Epidermal melanocyte (primary cell): ENCODE measurements around the gene TIMM22.
"Not testable (repeated sequence)": the region's sequence is repeated elsewhere in the genome, so short reads cannot be mapped to it uniquely, and the experiment has no call there.

ENCODE experiments used
- DNase-seq: peaks from one replicate; pipeline ENCODE4 v3.0.0; 2011; ENCODE audit warnings: low spot score; ENCODE audit not compliant: insufficient read length

TIMM22 gene

DNA sequence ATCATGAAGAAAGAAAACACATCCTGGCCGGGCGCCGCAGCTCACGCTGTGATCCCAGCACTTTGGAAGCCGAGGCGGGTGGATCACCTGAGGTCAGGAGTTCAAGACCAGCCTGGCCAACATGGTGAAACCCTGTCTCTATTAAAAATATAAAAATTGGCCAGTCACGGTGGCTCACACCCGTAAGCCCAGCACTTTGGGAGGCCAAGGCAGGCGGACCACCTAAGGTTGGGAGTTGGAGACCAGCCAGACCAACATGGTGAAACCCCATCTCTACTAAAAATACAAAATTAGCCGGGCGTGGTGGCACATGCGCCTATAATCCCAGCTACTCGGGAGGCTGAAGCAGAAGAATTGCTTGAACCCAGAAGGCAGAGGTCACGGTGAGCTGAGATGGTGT, 25.1 kb upstream of the TIMM22 start:
- DNase-seq = not testable (repeated sequence)

DNA sequence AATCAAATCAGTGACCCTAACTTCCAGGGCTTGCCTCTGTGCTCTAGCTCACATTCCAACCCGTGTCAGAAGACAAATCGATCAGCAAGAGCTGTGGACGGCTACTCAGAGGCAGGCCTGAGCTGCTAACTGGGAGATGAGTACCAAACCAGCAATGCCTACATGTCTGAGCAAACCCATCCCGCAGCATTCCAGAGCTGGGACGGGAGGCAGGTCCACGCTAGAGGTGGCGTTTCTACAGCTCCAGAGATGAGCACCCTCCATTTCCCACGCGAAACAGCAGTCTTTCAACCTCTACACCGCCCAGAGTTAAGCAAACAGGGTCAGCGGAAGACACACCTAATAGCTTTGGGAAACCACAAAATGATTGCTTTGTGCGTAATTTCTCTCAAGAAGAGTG, 23.9 kb upstream of the TIMM22 start:
- no peak for DNase-seq

DNA sequence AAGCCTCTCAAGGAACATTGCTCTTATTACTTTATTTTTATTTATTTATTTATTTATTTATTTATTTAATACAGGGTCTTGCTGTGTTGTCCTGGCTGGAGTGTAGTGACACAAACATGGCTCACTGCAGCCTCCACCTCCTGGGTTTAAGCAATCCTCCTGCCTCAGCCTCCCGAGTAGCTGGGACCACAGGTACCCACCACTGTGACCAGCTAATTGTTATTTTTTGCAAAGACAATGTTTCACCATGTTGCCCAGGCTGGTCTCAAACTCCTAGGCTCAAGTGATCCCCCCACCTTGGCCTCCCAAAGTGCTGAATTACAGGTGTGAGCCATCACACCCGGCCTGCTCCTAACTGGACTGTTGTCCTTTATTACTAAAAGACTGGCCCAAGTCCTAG, 22.2 kb upstream of the TIMM22 start:
- not testable (repeated sequence) for DNase-seq

DNA sequence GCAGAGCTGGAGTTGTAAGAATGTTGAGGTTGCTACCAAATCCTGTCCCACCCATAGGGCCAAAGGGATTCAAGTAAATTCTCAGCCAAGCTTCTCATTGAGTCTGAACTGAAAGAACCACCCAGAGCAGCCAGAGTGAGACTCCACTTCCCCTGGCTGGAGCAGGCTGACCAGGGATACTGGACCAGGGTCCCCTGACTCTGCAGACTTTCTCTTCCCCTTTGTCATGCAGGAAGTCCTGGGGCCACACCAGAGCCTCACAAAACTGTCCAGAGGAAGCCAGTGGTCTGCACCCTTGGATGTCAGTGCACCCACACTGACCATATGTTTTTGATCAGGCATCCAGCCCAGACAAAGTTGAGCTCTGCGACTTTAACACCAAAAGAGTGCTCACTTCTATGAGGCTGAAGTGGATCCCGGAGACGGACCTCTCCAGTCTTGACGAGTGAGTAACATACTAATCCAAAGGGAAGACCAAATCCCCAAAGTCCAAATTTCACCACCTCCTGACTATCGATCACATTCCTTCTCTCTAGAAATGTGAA, 21.5 kb upstream of the TIMM22 start:
- no peak for DNase-seq

DNA sequence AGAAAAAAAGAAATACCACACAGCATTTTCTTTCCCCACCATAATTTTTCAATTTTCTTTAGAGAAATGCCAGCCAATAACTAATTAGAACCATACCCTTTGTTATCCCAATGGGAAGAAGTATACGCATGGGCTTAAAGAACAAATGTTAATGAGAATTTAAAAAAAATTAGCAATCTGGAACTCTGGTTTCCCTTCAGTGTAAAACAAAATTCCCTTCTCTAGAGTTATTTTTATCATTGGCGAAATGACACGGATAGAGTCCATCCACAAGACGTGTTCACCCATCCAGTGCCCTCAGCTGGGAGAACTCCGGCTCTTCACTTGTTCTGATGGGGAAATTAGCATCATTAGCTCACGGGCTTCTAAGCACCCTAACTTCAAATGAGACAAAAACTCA, 20.6 kb upstream of the TIMM22 start:
- DNase-seq = no peak

DNA sequence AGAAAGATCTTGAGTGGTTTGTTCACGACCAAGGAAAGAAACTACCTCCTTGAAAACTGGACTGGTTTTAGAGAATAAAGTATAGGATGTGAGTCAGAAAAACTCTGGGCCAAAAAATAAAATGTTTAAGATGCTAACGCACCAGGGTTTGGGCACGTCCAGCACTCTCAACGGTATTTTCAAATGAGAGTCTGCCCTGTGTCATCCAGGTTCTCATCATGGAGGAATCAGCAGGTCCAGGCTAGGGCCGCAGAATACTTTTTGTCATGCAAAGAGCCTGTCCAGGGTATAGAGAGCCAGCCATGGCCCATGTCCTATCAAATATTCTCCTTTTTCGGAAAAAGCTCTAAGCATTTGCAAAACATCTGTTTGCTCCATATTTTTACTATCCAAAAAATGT, 19.8 kb upstream of the TIMM22 start:
- DNase-seq = no peak

DNA sequence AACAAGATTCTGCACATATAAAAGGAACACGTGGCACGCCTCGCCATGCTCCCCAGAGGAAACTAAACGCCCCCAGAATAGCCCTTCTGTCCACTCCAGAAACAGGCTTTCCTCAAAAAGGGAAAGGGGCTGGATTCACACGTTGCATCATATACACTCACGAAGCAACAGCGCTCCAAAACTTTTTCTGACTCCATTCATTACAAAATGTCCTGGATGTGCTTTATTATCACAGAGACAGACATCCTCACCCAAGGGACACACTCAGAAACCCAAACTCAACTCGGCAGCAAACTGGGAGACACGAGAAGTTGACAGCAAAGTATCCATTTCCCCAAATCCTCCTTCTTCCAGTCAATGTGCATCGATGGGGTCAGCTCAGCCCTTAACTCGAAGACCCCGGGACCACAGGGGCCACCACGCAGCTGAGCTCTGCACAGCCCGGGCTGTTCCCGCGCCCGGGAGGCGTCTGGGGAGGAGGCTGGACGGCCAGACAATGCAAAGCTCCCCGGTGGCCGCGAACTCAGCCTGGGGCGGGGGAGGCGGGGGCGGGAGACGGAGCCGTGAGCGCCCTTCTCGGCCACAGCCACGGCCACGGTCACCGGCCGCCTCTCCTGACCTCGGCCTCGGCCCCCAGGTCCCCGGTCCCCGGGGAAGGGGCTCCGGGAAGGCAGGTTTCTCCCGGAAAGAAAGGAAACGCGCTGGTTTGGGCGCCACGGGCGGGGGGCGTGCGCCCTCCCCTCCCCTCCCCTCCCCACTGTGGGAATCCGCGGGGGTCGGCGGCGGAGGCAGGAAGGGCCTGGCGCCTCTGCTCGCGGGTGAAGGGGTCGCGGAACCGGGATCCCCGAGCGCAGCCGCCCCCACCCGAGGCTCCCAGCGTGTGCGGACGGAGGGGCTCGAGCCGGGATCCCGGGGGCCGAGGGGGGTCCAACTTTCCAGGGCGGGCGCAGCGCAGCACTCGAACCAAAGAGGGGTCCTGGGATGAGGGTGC, 18.5 kb upstream of the TIMM22 start:
- no peak for DNase-seq

DNA sequence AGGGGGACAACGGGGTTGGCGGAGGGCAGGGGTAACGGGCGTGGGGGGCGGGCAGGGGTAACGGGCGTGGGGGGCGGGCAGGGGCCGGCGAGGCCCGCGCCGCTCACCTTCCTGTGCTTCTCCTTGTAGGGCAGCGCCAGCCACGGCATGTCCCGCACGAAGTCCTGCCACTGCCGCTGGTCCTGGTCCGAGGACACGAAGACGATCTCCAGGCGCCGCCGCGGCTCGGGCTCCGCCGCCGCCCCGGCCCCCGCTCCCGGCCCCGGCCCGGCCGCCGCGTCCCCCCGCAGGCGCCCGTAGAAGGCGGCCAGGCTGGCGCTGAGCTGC, 17.8 kb upstream of the TIMM22 start:
- no peak for DNase-seq

DNA sequence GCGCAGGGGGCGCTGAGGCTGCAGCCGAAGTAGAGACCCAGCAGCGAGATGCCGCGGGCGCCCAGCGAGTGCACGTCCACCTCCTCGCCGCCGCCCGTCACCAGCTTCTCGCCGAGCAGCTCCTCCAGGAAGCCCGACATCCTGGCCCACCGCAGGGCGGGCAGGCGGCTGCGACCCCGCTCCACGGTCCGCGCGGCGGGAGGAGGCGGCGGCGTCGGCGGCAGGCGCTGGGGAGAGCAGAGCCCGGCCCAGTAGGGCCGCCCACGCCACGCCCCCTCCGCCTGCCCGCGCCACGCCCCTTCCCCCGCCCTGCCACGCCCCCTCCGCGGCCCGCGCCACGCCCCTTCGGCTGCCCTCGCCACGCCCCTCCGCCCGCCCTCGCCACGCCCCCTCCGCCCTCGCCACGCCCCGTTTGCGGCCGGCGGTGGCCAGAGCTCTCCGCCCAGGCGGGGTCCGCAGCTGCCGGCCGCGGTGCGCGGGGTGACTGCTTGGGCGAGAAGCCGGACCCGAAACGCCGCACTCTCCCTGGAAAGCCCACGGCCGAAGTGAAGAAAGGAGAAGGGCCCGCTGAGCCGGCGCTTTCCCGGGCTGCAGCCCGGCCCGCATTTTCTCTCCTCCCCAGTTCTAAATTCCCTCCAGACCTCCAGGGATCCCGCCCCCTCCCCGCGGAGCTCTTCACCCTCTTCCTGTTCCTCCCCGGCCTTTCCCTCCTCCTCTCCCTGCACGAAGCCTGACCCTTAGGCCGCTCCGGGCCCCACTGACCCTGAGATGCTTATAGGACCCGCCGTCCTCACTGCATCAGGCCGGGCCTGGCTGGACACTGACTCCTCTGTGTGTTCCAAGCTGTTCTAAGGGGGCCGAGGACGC, 17.2 kb upstream of the TIMM22 start, which contains the start of gene NXN:
Gene NXN, minus strand, starts transcription at position 238 of the 867 bp plus-strand sequence.
- DNase-seq = peak; percentile 59

DNA sequence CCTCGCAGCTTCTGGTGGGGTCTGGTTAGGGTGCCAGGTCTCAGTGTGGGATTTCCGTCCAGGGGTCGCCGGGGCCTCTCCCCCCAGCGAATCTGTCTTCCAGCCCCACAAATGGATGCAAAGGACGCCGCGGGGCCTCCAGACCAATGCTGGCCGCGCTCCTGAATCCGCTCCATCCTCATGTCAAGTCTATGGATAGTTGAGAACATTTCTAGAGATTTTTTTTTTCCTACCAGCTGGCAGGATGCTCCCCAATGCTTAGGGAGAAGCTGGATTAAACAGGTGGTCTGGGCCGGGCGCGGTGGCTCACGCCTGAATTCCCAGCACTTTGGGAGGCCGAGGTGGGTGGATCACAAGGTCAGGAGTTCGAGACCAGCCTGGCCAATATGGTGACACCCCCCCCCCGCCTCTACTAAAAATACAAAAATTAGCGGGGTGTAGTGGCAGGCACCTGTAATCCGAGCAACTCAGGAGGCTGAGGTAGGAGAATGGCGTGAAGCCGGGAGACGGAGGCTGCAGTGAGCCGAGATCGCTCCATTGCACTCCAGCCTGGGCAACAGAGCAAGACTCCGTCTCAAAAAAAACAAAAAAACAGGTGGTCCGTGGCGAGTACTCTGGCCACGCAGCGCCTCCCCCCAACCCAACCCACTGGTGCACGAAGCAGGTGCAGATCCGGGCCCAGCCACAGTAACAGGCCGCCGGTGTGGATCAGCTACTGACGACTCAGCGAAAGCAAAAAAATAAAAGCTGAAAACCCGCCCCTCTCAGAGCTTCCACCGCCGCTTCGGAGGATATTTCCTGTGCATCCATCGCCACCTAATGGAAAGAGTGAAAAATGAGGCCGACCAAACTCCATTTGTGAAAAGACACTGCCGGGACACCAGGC, 16.3 kb upstream of the TIMM22 start:
- peak; percentile 71 for DNase-seq

DNA sequence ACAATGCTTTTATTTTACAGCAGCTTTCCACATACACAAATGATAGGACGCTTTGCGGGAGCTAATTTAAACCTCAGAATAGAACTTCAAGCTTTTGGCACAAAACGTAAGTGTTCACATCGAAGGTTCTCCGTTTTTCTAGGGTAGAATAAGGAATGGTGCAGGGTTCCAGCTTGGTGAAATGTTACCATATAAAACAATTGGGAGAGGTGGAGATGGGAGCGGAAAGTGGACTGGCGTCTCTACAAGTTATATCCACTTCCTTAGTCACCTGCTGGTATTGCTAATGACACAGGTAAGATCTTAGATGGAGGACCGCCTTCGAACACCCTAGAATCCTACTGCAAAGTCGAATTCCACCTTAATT, 15.7 kb upstream of the TIMM22 start:
- DNase-seq = no peak

DNA sequence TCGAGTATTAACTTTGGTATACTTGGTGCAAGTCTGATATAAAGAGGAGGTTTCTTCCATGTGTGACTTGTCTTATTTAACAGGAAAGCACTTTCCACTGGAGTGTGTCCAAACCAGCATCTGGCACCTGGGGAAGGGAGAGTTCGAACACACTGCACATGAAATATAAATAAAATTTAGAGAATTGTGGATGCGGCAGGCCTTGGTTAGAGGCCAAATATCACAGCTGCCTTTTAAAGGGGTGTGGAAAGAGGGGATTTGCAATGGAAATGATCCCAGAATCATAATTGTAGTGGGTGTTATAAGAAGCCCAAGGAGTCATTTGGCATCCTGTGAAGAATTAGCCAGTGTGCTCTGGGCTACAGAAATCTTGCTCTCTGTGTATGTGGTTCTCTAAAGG, 13.0 kb upstream of the TIMM22 start:
- DNase-seq = no peak

DNA sequence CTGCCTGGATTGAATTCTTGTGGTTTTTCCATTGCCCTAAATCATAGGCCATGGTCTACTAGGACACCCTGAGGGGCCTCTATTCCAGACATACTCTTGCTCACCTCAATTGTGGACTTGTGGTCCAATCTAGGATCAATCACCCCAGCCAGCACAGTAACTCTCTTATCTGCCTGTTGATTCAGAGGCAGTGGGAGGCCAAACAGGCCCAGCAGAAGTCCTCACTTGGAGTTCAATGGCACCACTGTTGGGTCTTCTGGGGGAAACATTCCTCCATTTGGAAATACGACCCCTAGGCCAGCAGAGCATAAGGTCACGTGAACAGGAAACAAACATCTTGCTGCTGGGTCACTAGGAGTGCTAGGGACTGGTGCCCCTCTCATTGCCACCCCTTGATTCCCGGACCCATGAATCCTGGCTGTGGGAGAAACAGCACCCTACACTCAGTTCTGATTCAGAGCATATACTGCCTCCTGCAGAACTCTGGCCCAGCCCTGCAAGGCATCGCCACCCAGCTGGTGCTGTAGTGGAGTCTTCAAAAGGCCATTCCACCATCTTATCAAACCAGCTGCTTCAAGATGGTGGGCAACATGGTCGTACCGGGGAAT, 10.5 kb upstream of the TIMM22 start:
- DNase-seq = no peak

DNA sequence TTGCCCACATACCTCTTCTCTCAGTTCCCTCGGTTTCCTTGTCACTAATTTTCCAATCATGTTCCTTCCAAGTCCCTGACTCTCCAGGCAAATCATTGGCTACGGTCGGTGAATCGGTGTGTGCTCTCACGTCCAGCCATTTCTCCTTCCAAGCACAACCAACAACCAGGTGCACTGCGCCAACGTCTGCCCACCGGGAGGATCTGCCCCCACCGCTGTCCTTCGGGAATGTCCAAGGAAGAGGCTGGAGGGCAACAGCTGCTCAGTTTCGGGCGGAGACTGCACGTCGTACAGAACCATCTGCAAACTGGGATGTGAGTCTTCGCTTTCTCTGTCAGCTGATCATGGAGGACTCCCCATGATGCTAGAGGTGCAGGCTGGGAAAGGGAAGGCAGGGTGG, 9.0 kb upstream of the TIMM22 start:
- no peak for DNase-seq

DNA sequence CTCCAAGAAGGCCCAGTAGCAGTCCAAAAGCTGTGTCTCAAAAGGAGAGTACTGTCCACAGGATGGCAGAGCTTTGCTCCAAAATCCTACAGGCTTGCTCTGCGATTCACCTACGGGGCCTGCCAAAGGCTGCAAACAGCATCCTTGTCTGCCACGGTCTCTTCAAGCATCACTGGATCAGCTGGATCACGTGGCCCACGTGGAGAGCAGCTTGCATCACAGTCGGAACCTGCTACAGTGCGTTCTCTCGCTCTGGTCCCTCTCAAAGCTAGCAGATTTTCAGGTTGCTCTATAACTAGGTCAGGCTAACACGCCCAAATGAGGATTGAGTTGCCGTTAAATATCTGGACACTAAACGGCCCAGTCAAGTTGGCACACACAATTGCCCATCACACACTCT, 8.4 kb upstream of the TIMM22 start:
- no peak for DNase-seq

DNA sequence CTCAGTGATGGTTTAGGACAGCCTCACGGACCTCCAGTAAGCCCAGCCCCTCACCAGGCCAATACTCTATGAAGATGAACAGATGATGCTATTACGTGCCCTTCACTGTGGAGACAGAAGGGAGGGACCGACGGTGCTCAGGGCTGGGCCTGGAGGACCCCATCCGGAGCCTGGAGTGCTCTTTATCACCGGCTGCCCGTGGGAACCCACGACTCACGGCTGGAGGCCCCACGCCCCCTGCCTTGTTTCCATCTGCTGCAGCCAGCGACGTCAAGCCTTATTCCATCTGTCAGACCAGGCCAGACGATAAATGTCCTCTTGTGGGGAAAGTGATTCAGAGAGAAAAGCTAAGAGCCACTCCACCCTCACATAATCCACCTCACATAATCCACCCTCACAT, 4.0 kb upstream of the TIMM22 start:
- DNase-seq = no peak

DNA sequence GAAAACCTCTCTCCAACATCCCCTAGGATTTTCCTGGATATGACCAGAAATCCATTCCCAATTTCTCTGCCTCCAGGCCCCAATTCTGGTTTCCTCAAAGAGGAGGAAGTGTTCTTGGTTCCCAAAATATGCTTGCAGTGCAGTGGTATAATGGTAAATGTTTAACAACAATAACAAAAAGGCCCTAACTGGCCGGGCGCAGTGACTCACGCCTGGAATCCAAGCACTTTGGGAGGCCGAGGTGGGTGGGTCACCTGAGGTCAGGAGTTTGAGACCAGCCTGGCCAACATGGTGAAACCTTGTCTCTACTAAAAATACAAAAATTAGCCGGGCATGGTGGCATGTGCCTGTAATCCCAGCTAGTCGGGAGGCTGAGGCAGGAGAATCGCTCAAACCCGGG, 1.6 kb upstream of the TIMM22 start:
- DNase-seq = not testable (repeated sequence)

DNA sequence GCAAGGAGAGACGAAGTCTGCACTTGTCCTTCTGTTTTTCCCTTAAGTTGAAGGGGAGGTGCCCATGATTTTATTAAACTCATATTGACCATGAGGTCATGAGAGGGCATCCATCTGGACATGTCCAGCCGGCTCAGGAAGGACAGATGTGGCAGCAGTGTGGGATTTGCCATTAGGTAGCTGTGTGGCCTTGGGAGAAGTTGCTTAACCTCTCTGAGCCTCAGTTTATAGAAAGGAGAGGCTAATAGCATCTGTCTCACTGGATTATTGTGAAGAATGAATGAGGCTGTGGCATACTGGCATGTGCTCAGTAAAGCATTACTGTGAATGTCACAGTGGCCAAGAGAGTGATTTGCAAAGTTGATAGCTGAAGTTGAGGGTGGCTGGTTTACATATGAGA, 1.2 kb downstream of the TIMM22 start:
- no peak for DNase-seq

DNA sequence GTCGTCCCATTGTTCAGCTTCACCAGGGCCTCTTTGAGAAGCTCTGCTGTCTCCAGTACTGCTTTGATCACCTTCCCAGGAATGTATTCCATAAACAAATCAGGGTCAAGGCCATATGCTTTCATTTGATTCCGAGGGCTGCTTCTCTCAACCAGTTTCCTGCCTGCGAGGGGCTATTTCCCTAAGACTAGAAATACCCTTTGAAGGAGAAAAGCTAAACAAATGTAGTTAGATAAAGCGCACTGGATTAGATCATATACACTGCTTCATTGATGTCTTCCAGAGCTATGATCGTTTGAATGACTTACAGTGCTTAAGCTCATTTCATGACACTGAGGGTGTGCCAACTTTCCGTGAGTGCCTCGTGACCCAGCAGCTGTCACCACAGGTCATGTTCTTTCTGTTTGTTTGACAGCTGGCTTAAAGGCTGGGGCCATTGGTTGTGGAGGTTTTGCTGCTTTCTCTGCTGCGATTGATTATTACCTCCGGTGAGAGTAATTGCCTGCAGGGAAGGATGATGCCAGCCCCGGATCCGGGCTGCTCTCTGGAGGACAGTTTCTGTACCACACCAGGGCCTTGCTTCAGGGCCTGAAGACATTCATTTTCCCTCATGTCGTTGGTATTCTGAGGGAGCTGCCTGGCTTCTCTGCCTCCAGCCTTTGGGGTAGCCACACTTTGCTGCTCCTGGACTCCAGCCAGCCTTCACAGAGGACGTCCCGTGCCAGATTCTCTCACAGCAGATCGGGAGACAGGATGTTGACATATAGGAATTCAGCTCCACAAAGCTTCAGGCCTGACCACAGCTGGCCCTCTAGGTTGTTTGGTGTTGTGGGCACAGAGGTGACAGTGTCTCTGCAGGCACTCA, 3.9 kb downstream of the TIMM22 start:
- no peak for DNase-seq
